IMR-90 (cell line): Measurements from ENCODE around the gene HYAL2. TPM values are rescaled to one million over a fixed set of nuclear protein-coding genes. Genes with fewer than 3 reads are reported as not detected.
A peak's percentile ranks its signal among the peaks of the same experiment; 100 is the strongest.

Source experiments
- ATAC-seq: fragments of 200-7000 bp; cut with Tn5 transposase; 2 replicates; pipeline ENCODE4 v1.9.1; 2020; ENCODE audit warnings: low read depth, mild to moderate bottlenecking, moderate library complexity
- BruUV-seq: library from RNA; stranded (reverse); fragments of 400-500 nt; replicated peaks from 2 replicates; lab custom pipeline; 2021; lab: Mats Ljungman, UMichigan
- CTCF ChIA-PET: fragments of 300-600 bp; formaldehyde crosslinking; extraction: SDS; loops from one replicate; lab custom pipeline; 2021; ENCODE audit warnings: antibody characterized with exemption; lab: Yijun Ruan, JAX
- POLR2A ChIA-PET: fragments of 300-600 bp; sonication (Branson Sonifier 250); formaldehyde crosslinking; loops from one replicate; lab custom pipeline; 2022; ENCODE audit warnings: antibody characterized with exemption; ENCODE audit not compliant: unreplicated experiment; lab: Charles Lee
- DNase-seq: peaks from one replicate; pipeline ENCODE4 v3.0.0; 2013
- H2AFZ ChIP-seq: replicated peaks from 2 replicates; pipeline ENCODE3; 2013; ENCODE audit warnings: low read length, mild to moderate bottlenecking; ENCODE audit not compliant: poor library complexity
- H2AK5ac ChIP-seq: 2 replicates; pipeline ENCODE4 v1.6.1; 2013; ENCODE audit warnings: low read depth, low read length, inconsistent platforms
- H2AK9ac ChIP-seq: replicated peaks from 2 replicates; pipeline ENCODE3; 2013; ENCODE audit warnings: mild to moderate bottlenecking, low read depth, low read length, moderate library complexity; ENCODE audit not compliant: poor library complexity
- H2BK120ac ChIP-seq: 2 replicates; pipeline ENCODE4 v1.6.1; 2013; ENCODE audit warnings: low read depth, low read length, inconsistent platforms
- H2BK15ac ChIP-seq: 3 replicates; pipeline ENCODE4 v1.6.1; 2013; ENCODE audit warnings: low read depth, low read length, inconsistent platforms
- H2BK20ac ChIP-seq: 2 replicates; pipeline ENCODE4 v1.6.1; 2013; ENCODE audit warnings: low read depth, mild to moderate bottlenecking, inconsistent platforms, low read length, moderate library complexity
- H2BK5ac ChIP-seq: 2 replicates; pipeline ENCODE4 v1.6.1; 2013; ENCODE audit warnings: mild to moderate bottlenecking, low read depth, low read length, inconsistent platforms; ENCODE audit not compliant: poor library complexity, severe bottlenecking
- H3K14ac ChIP-seq: replicated peaks from 2 replicates; pipeline ENCODE4 v1.6.1; 2013; ENCODE audit warnings: low read depth, low read length, inconsistent platforms
- H3K18ac ChIP-seq: 2 replicates; pipeline ENCODE4 v1.6.1; 2013; ENCODE audit warnings: low read depth, low read length, control low read depth
- H3K23ac ChIP-seq: 2 replicates; pipeline ENCODE4 v1.6.1; 2013; ENCODE audit warnings: low read depth, low read length, inconsistent platforms
- H3K27ac ChIP-seq: 2 replicates; pipeline ENCODE4 v1.5.1; 2013; ENCODE audit warnings: mild to moderate bottlenecking, control low read depth, low read length; ENCODE audit not compliant: insufficient read depth
- H3K27me3 ChIP-seq: 2 replicates; pipeline ENCODE4 v1.6.1; 2013; ENCODE audit warnings: low read length; ENCODE audit not compliant: control insufficient read depth, insufficient read depth
- H3K36me3 ChIP-seq: 2 replicates; pipeline ENCODE4 v1.6.1; 2013; ENCODE audit warnings: low read length, mixed read lengths; ENCODE audit not compliant: control insufficient read depth, insufficient read depth
- H3K4ac ChIP-seq: 2 replicates; pipeline ENCODE4 v1.6.1; 2013; ENCODE audit warnings: low read depth, low read length, inconsistent platforms
- H3K4me1 ChIP-seq: 2 replicates; pipeline ENCODE4 v1.6.1; 2013; ENCODE audit warnings: low read length, mixed read lengths; ENCODE audit not compliant: control insufficient read depth, insufficient read depth
- H3K4me2 ChIP-seq: 2 replicates; pipeline ENCODE4 v1.6.1; 2013; ENCODE audit warnings: low read depth, mild to moderate bottlenecking, control low read depth, low read length, moderate library complexity
- H3K4me3 ChIP-seq: 2 replicates; pipeline ENCODE4 v1.5.1; 2013; ENCODE audit warnings: low read depth, mild to moderate bottlenecking, control low read depth, low read length, moderate library complexity; ENCODE audit not compliant: insufficient read depth
- H3K56ac ChIP-seq: 2 replicates; pipeline ENCODE4 v1.6.1; 2013; ENCODE audit warnings: low read length, inconsistent platforms; ENCODE audit not compliant: insufficient read depth; ENCODE audit errors: extremely low read depth
- H3K79me1 ChIP-seq, 2 experiments: 2 replicates each; pipeline ENCODE4 v1.6.1; 2013; ENCODE audit warnings: low read length in 2 of 2, inconsistent platforms in 1 of 2, low read depth in 1 of 2
- H3K9ac ChIP-seq: 2 replicates; pipeline ENCODE4 v1.6.1; 2013; ENCODE audit warnings: low read depth, low read length, control low read depth
- H3K9me1 ChIP-seq: 2 replicates; pipeline ENCODE4 v1.6.1; 2013; ENCODE audit warnings: low read length, inconsistent platforms; ENCODE audit not compliant: insufficient read depth
- H3K9me3 ChIP-seq: 2 replicates; pipeline ENCODE4 v1.6.1; 2013; ENCODE audit warnings: low read length; ENCODE audit not compliant: control insufficient read depth, insufficient read depth
- H4K20me1 ChIP-seq: 2 replicates; pipeline ENCODE4 v1.6.1; 2013; ENCODE audit warnings: low read length, inconsistent platforms; ENCODE audit not compliant: insufficient read depth
- H4K5ac ChIP-seq: 2 replicates; pipeline ENCODE4 v1.6.1; 2013; ENCODE audit warnings: mild to moderate bottlenecking, low read depth, low read length, control low read depth
- H4K8ac ChIP-seq, 2 experiments: 2 replicates each; pipeline ENCODE4 v1.6.1; 2013; ENCODE audit warnings: low read depth in 2 of 2, low read length in 2 of 2, control low read depth in 1 of 2, inconsistent platforms in 1 of 2
- H4K91ac ChIP-seq: 2 replicates; pipeline ENCODE4 v1.6.1; 2013; ENCODE audit warnings: low read depth, low read length, inconsistent platforms; ENCODE audit not compliant: insufficient read depth
- BHLHE40 ChIP-seq: fragments of 150-350 bp; IDR thresholded peaks from 2 replicates; pipeline ENCODE4 v1.6.1; 2016; ENCODE audit warnings: mild to moderate bottlenecking, low read depth, low read length
- CEBPB ChIP-seq: IDR thresholded peaks from 2 replicates; pipeline ENCODE4 v1.6.1; 2012; ENCODE audit warnings: low read depth, low read length, improper control_type of control experiment
- CHD1 ChIP-seq: IDR thresholded peaks from 2 replicates; pipeline ENCODE4 v1.6.1; 2012; ENCODE audit warnings: low read depth, low read length, improper control_type of control experiment
- ELK1 ChIP-seq: fragments of 150-350 bp; IDR thresholded peaks from 2 replicates; pipeline ENCODE4 v1.6.1; 2016; ENCODE audit warnings: low read depth, mild to moderate bottlenecking, low read length, moderate library complexity, borderline replicate concordance
- FOS ChIP-seq: fragments of 150-350 bp; IDR thresholded peaks from 2 replicates; pipeline ENCODE4 v1.6.1; 2016; ENCODE audit warnings: low read depth, low read length
- MAFK ChIP-seq: IDR thresholded peaks from 2 replicates; pipeline ENCODE4 v1.6.1; 2012; ENCODE audit warnings: low read depth, low read length, improper control_type of control experiment
- MAZ ChIP-seq: IDR thresholded peaks from 2 replicates; pipeline ENCODE4 v1.6.1; 2012; ENCODE audit warnings: low read depth, mild to moderate bottlenecking, low read length, improper control_type of control experiment, moderate library complexity, borderline replicate concordance
- MXI1 ChIP-seq: IDR thresholded peaks from 2 replicates; pipeline ENCODE4 v1.6.1; 2012; ENCODE audit warnings: low read depth, mild to moderate bottlenecking, low read length, moderate library complexity, borderline replicate concordance
- NFE2L2 ChIP-seq: fragments of 150-350 bp; IDR thresholded peaks from 2 replicates; pipeline ENCODE4 v1.6.1; 2016; ENCODE audit warnings: low read depth, mild to moderate bottlenecking, low read length
- POLR2A ChIP-seq: IDR thresholded peaks from 2 replicates; pipeline ENCODE4 v1.6.1; 2012; ENCODE audit warnings: mild to moderate bottlenecking, low read depth, low read length
- RAD21 ChIP-seq: IDR thresholded peaks from 2 replicates; pipeline ENCODE4 v1.6.1; 2012; ENCODE audit warnings: low read length, improper control_type of control experiment
- RCOR1 ChIP-seq: IDR thresholded peaks from 2 replicates; pipeline ENCODE4 v1.6.1; 2012; ENCODE audit warnings: mild to moderate bottlenecking, low read length, improper control_type of control experiment; ENCODE audit not compliant: insufficient replicate concordance
- USF2 ChIP-seq: fragments of 150-350 bp; IDR thresholded peaks from 2 replicates; pipeline ENCODE4 v1.6.1; 2017; ENCODE audit warnings: mild to moderate bottlenecking, antibody characterized with exemption, low read length, low read depth
- WGBS, 2 experiments: methylation state at CpG; one replicate each; pipeline versions ENCODE4 v1.1.5 to v1.1.7; 2013; ENCODE audit warnings: missing lambda C conversion rate in 2 of 2; ENCODE audit not compliant: insufficient read length in 1 of 2; ENCODE audit errors: extremely low coverage in 2 of 2; 5-methylcytosine and 5-hydroxymethylcytosine counted together
- dilution Hi-C: fragments of 300-500 bp; cut with HindIII; formaldehyde crosslinking; loops from one replicate; pipeline ENCODE4 v1.14.3; 2018; ENCODE audit warnings: low sequenced_read_pairs; ENCODE audit not compliant: unreplicated experiment
- in situ Hi-C: fragments of 300-500 bp; cut with MboI; formaldehyde crosslinking; loops from 3 replicates; pipeline ENCODE4 v1.14.3; 2019; ENCODE audit warnings: low sequenced_read_pairs, inconsistent platforms, mixed read lengths
- intact Hi-C: fragments of 100-400 bp; cut with micrococcal nuclease; formaldehyde crosslinking; loops from 2 replicates; pipeline ENCODE4 v1.10.0; 2022
- polyA plus RNA-seq, 3 experiments: library from polyadenylated mRNA; depleted of rRNA; stranded (reverse); fragments of >200 nt; gene quantifications; 2 replicates each; pipeline ENCODE4 v1.2.3, GENCODE V29; 2012; ENCODE audit warnings: low replicate concordance in 1 of 3
- total RNA-seq: library from RNA; depleted of rRNA; stranded (reverse); fragments of >200 nt; gene quantifications from 2 replicates; pipeline ENCODE4 v1.2.3, GENCODE V29; 2012

Gene HYAL2
- total and polyA plus RNA-seq, 2 of the 4 experiments (the other 2 are of a cell fraction) = 56.8 to 104 TPM

GRCh38 chr3:50279255-50280016 is 43.1 kb downstream of the HYAL2 start:
- Histone ChIP-seq H2BK20ac (no peak overlapping the region), H2AFZ (no peak overlapping the region), H2BK5ac (no peak overlapping the region), H3K9me1 (no peaks in the 10 kb centered on the region), H3K4ac (no peak overlapping the region), H3K4me3 (no peak overlapping the region), H3K9ac (no peak overlapping the region), H4K8ac (no peak overlapping the region), H3K56ac (no peak overlapping the region), H4K20me1 (no peaks in the 10 kb centered on the region), H4K91ac (no peak overlapping the region), H4K5ac (no peak overlapping the region), H3K23ac (no peak overlapping the region), H3K18ac (no peak overlapping the region), H2BK120ac (no peak overlapping the region), H3K27ac (no peak overlapping the region), H3K14ac (no peak overlapping the region; the same call in 1 of the 2 replicates), H2BK15ac (no peak overlapping the region), H3K4me1 (no peaks in the 10 kb centered on the region), H3K36me3 (peaks cover 17% of the 10 kb centered on the region; the same call in 1 of the 2 replicates), H3K4me2 (no peak overlapping the region), H3K79me1 (no peaks in the 10 kb centered on the region), H2AK9ac (peak overlapping the region; percentile 88), H2AK5ac (no peak overlapping the region), H3K27me3 (no peaks in the 10 kb centered on the region), H3K9me3 (no peaks in the 10 kb centered on the region)
- TF ChIP-seq FOS (no peak), BHLHE40 (no peak), POLR2A (no peak), CEBPB (no peak), RCOR1 (no peak), MXI1 (no peak), MAZ (no peak), RAD21 (no peak), CHD1 (no peak), ELK1 (no peak), USF2 (no peak), MAFK (no peak), NFE2L2 (no peak)
- no peak for DNase-seq
- no peak; the same call in 1 of the 2 replicates for ATAC-seq
- in situ Hi-C loops (no loop called here), intact Hi-C loops (no loop called here), dilution Hi-C loops (no loop called here)
- POLR2A ChIA-PET = interaction anchor here (0.7 kb wide), 1 partner anchor 220 kb away, joined by 5 read pairs; no protein-coding TSS in a partner anchor
- BruUV-seq = no TSS peak
- CTCF ChIA-PET = interaction anchor here (0.6 kb wide), 1 partner anchor 53 kb away, joined by 5 read pairs; no protein-coding TSS in a partner anchor
- no CpG with 5 or more reads among the region's 8 CpGs for WGBS, 2 experiments
